SK-MEL-5 (cell line): ENCODE results near the gene HYAL2. TPM values are rescaled to one million over a fixed set of nuclear protein-coding genes. Genes with fewer than 3 reads are reported as not detected.
"Not testable (repeated sequence)": the region's sequence is repeated elsewhere in the genome, so short reads cannot be mapped to it uniquely, and the experiment has no call there.

Source experiments
- DNase-seq: peaks from one replicate; pipeline ENCODE4 v3.0.0-alpha.2; 2016; ENCODE audit warnings: low read depth, low spot score
- in situ Hi-C: cut with HindIII; loops from 2 replicates; pipeline ENCODE4 v1.10.0; 2016; ENCODE audit warnings: low sequenced_read_pairs, high pct_unique_total_duplicates, low pct_unique_long_range_greater_than_20kb
- total RNA-seq: library from RNA; depleted of rRNA; stranded (reverse); fragments of >200 nt; shearing (Covaris generic); gene quantifications from 2 replicates; pipeline ENCODE4 v1.2.3, GENCODE V29; 2014

The HYAL2 gene
- total RNA-seq, 1 experiment from 2014 or later = 86.4 TPM

DNA sequence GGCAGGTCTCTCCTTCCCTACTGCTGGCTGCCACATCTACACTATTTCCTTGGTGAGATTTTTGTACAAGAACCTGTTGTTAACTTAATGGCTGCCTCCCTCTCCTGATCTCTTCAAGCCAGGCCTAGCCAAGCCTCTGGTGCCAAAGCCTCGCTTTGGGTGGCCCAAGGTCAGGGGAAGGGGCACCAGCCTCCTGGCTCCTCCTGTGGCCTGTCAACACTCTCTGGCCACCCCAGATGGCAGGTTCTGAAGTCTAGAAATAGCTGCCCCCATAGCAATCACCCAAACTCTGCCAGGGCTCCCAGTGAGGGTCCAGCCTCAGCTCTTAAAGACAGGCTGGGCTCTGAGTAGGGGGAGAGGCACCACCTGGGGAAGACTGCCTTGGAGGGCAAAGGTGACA lies 35.3 kb downstream of the HYAL2 start:
- in situ Hi-C loops = no loop called here
- no peak for DNase-seq

DNA sequence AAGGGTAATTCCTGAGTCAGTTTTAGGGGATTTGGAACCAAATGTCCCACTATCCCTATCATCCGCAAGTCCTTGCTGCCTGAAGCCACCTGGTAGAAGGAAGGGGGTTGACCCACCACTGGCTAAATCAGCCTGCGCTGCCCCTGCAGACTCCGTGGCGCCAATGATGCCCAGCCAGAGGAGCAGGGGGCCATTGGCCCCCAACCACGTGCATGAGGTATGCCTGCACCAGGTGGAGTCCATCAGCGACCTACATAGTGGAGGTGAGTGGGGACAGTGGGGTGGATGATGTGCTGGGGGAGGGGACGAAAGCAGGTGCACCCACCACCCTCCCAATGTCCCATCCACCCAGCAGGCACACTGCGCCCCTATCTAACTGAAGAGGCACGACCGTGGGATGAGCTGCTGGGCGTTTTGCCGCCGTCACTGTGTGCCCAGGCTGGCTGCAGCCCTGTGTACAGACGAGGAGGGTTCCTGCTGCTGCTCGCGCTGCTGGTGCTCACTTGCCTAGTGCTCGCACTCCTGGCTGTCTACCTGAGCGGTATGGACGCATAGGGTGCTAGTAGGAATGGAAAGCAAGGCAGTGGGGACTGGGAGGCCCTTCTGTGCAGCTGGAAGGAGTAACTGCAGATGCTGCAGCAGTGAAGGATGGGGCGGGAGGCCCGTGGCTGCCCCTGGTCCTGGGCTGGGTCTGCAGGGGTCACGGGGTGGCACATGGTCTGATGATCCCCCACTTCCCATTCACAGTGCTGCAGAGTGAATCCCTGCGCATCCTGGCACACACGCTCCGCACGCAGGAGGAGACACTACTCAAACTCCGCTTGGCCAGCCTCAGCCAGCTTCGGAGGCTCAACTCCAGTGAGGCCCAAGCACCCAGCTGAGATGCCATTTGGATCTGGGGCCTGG lies 36.0 kb downstream of the HYAL2 start:
- DNase-seq = no peak
- in situ Hi-C loops = no loop called here

DNA sequence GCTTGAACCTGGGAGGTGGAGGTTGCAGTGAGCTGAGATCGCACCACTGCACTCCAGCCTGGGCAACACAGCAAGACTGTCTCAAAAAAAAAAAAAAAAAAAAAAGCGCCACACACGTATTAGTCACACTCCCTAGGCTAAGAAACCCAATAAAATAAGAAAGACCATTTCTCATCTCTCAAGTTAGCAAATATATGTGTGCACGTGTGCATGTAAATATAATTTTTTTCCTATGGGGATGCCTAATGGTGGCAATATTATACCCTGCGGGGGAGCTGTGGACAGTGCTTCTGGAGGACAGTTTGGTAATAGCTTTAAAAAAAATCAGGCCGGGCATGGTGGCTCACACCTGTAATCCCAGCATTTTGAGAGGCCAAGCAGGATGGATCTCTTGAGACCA lies 38.4 kb downstream of the HYAL2 start:
- in situ Hi-C loops, DNase-seq: not testable (repeated sequence)

DNA sequence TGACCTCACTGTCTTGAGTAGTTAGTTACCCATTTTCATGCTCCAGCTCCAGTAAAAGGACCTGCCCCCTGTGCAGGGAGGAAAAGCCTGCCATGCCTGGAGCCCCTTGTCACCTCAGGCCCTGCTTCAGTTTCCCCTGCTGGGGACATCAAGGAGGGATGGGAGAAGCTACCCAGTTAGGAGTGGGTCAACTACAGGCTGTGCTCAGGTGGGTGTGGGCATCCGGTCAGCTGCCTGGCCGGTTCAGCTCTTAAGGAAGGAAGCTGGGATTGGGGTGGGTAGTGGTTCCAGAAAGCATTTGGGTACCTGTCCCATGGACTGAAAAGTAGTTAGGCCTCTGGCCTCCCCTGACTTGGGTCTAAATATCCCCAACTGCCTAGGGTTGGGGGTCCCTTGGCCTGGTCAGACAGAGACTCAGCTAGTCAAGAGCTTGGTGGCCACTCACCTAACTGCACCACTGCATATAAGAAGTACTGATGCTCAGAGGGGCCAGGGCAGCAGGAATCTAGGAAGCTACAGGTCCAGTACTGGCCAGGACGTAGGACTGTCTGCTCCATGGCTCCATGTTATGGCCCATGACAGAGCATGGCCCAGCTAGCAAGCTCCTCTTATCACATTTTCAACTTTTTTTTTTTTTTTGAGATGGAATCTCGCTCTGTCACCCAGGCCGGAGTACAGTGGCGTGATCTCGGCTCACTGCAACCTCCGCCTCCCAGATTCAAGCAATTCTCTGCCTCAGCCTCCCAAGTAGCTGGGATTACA lies 43.1 kb downstream of the HYAL2 start:
- in situ Hi-C loops = no loop called here
- no peak for DNase-seq

DNA sequence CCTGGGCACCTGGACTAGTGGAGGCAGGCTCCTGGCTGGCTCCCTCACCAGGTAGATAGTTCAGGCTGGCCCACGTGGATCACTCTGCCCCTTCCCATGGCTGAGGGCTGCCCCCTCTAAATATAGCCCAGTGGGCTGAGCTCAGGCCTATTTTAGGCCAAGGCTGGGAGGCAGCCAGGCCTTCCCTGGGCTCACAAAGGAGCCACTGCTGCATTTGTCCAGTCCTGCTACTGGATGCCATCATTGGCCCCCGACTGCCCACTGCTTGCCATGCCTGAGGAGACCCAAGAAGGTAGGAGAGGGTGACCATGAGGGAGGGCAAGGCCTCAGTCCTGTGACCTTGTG lies 43.7 kb downstream of the HYAL2 start, which contains the start of gene LSMEM2:
Gene LSMEM2 (plus strand): TSS at position 208 of the 345 bp plus-strand sequence. CDS start 27 bp downstream, at position 235.
- DNase-seq = no peak
- in situ Hi-C loops = no loop called here

DNA sequence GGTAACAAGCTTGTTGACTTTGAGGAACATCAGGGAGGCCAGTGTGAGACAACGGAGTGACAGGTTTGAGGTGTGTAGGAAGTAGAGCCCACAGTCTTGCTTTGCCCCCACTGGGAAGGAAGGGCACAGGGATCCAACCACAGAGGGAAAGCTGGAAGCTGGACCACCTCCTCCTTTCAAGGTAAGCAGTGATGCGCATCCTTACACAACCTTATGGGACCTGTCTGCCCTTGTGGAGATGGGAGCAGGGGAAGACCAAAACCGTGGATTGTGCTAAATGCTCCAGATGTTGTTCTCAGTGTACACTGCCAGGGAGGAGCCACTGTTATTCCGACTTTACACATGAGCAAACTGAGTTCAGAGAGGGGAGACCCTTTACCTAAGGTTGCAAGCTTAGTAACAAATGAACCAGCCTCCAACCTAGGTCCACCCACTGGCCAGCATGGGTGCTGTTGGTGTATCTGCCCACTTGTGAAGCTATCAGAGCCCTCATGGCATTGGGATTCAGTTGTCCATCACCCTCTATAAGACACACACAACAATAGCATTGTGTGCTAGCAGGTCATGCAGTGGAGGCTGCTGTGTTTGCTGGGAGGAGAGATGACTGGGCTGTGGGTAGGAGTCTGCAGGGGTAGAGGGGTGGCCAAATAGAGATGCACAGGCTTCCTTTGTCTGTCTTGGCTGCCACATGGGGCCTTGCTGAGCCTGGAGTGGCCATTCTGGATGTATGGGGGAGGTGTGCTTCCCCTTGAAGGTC lies 44.2 kb downstream of the HYAL2 start:
- in situ Hi-C loops = no loop called here
- no peak for DNase-seq

DNA sequence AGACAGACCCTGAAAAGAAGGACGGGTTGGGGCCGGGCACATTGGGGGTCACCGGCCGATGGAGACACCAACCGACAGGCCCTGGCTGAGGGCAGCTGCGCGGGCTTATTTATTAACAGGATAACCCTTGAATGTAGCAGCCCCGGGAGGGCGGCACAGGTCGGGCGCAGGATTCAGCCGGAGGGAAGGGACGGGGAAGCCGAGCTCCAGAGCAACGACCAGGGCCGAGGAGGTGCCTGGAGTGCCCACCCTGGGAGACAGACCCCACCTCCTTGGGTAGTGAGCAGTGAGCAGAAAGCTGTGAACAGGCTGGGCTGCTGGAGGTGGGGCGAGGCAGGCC lies 45.8 kb downstream of the HYAL2 start:
- in situ Hi-C loops = no loop called here
- DNase-seq = no peak

DNA sequence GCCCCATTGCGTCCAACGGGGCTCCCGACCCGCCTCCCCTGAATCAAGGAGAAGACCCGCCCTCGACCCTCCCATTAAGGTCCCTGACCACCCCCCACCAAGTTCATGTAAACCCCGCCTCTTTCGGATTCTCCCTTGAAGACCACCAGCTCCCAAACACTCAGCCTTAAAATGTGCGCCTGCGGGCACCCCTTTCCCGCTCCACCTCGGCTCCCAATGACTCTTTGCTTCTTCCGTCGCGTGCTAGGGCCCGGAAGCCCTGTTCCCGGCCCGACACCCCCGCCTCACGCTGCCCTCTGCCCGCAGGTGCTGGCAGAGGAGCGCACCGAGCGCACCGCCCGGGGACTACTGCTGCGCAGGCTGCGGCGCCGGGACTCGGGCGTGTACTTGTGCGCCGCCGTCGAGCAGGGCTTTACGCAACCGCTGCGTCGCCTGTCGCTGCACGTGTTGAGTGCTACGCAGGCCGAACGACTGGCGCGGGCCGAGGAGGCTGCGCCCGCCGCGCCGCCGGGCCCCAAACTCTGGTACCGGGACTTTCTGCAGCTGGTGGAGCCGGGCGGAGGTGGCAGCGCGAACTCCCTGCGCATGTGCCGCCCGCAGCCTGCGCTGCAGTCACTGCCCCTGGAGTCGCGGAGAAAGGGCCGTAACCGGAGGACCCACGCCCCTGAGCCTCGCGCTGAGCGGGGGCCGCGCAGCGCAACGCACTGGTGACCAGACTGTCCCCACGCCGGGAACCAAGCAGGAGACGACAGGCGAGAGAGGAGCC lies 46.4 kb downstream of the HYAL2 start:
- in situ Hi-C loops = no loop called here
- no peak for DNase-seq

DNA sequence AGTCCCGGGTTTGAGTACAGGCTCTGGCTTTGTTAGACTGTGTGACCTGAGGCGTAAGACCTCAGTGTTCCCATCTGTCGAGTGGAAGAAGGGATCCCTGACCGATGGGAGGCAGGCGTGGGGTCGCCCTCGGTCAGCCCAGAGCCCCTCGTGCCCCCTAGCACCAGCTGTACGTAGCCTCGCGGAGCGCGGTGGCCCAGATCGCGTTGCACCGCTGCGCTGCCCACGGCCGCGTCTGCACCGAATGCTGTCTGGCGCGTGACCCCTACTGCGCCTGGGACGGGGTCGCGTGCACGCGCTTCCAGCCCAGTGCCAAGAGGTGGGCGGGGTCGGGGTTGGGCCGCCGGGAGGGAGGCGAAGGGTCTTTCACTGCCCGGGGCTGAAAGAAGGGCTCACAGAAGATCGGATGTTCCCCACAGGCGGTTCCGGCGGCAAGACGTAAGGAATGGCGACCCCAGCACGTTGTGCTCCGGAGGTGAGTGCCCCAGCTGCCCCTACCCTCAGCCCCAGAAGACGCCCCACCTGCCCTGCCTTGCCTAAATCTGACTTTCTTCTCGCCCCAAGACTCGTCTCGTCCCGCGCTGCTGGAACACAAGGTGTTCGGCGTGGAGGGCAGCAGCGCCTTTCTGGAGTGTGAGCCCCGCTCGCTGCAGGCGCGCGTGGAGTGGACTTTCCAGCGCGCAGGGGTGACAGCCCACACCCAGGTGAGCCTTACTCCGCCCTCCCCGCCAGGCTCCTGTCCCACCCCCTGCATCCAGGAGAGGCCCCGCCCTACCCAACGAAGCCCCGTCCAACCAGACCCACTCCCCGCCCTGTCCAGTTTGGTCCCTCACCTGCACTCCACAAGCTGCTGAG lies 47.2 kb downstream of the HYAL2 start:
- in situ Hi-C loops = no loop called here
- DNase-seq = no peak

DNA sequence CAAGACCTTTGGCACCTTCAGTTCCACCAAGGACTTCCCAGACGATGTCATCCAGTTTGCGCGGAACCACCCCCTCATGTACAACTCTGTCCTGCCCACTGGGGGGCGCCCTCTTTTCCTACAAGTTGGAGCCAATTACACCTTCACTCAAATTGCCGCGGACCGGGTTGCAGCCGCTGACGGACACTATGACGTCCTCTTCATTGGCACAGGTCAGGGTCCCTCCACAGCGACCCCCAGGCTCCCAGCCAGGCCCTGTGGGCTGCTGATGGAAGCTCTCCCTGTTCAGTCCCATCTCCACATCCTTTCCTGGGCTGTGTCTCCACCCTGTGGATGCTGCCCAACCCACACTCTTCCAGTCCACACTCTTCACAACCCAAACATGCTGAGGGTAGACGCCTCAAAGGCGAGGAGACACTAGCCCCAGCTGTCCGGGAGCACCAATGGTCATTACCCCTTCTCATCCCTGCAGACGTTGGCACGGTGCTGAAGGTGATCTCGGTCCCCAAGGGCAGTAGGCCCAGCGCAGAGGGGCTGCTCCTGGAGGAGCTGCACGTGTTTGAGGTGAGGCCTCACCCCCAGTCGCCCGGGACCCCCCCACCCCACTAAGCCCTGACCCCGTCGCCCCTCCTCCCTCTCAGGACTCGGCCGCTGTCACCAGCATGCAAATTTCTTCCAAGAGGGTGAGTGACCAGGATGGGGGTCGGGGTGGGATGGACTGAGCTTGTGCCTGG lies 48.0 kb downstream of the HYAL2 start:
- peak; percentile 73 for DNase-seq
- in situ Hi-C loops = no loop called here

DNA sequence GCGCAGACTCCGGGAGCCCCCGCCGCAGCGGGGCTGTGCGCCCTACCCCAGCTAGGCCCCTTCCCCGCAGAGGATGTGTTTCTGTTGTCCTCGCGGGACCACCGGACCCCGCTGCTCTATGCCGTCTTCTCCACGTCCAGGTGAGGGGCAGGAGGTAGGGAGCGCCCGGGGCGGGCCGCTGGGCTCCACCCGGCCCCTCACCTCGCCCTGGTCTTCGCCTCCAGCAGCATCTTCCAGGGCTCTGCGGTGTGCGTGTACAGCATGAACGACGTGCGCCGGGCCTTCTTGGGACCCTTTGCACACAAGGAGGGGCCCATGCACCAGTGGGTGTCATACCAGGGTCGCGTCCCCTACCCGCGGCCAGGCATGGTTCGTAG lies 48.9 kb downstream of the HYAL2 start:
- in situ Hi-C loops = no loop called here
- no peak for DNase-seq

DNA sequence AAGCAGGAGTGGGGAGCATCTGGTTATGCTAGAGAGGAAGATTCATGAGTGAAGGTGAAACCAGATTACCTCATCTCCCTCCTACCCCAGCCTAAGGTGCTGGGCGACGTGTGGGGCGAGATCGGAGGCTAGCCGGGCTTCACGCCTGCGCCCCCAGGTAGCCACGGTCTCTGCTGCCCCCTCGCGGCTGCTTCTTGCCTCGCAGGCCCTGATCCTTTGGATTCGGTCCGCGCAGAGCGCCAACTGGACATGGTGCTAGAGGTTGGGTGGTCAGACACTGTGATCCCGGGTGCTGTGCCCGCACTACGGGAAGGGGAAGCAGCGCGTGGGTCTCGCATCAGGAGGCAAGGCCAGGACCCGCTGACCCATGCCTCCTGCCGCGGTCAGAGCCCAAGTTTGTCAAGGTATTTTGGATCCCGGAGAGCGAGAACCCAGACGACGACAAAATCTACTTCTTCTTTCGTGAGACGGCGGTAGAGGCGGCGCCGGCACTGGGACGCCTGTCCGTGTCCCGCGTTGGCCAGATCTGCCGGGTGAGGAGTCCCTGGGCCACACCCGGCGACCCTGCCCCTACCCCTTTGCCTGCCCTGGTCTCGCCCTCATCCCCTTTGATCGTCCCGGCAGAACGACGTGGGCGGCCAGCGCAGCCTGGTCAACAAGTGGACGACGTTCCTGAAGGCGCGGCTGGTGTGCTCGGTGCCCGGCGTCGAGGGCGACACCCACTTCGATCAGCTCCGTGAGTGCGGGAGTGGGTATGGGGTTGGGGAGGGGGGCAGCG lies 49.4 kb downstream of the HYAL2 start:
- in situ Hi-C loops = no loop called here

DNA sequence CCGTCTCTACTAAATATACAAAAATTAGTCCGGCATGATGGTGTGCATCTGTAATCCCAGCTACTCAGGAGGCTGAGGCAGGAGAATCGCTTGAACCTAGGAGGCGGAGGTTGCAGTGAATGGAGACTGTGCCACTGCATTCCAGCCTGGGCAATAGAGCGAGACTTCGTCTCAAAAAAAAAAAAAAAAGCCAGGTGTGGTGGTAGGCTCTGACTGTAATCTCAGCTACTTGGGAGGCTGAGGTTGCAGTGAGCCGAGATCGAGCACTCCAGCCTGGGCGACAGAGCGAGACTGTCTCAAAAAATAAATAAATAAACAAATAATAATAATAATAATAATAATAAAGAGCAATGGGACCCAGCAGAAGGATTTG lies 50.0 kb downstream of the HYAL2 start:
- DNase-seq, in situ Hi-C loops: not testable (repeated sequence)

More for the DNA sequence above, 49.4 kb downstream of the HYAL2 start:
- DNase-seq = peak; percentile 82

DNA sequence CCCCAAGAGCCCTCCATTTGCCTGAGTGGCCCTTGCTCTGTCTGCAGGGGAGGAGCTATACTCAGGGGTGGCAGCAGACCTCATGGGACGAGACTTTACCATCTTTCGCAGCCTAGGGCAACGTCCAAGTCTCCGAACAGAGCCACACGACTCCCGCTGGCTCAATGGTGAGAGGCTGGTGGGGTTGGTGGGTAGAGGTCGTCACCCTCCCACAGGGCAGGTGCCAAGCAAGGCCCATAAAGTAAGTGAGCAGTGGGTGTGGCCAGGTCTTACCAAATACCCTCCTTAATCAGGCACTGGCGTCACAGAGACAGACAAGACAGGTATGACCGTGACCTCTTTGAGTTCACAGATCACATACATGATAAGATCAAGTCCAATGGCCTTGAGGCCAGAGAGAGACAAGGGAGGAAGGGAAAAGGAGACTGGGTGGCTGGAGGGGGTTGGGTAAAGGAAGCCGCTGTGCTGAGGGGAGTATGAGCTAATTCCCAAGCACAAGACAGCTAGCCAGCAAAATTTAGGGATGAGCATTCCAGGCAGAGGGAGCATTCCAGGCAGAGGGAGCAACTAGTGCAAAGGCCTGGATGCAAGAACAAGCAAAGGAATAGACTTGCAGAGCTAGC lies 51.1 kb downstream of the HYAL2 start:
- in situ Hi-C loops = no loop called here
- DNase-seq = no peak
